Uterus (tissue), 2 donors: ENCODE results near the gene RC3H1.

Experiments
- POLR2A ChIP-seq, 2 donors: fragments of 450-650 bp; IDR thresholded peaks; one replicate each; pipeline ENCODE4 v1.6.1; 2016; ENCODE audit warnings: antibody characterized with exemption in 2 of 2, mild to moderate bottlenecking in 1 of 2, moderate library complexity in 1 of 2
- TF ChIP-seq, protein P1 (sequence below), 4 experiments: fragments of 200-600 bp in 2 of 4; fragments of 450-650 bp in 2 of 4; sonication (generic) in 2 of 4; IDR thresholded peaks; one replicate each; pipeline ENCODE4 v1.5.1; 2016 to 2019; ENCODE audit warnings: antibody characterized with exemption in 4 of 4, mild to moderate bottlenecking in 2 of 4, moderate library complexity in 1 of 4

- no peak for TF ChIP-seq POLR2A (IDR thresholded peaks at IDR 0.05)
- TF ChIP-seq, protein P1, sequence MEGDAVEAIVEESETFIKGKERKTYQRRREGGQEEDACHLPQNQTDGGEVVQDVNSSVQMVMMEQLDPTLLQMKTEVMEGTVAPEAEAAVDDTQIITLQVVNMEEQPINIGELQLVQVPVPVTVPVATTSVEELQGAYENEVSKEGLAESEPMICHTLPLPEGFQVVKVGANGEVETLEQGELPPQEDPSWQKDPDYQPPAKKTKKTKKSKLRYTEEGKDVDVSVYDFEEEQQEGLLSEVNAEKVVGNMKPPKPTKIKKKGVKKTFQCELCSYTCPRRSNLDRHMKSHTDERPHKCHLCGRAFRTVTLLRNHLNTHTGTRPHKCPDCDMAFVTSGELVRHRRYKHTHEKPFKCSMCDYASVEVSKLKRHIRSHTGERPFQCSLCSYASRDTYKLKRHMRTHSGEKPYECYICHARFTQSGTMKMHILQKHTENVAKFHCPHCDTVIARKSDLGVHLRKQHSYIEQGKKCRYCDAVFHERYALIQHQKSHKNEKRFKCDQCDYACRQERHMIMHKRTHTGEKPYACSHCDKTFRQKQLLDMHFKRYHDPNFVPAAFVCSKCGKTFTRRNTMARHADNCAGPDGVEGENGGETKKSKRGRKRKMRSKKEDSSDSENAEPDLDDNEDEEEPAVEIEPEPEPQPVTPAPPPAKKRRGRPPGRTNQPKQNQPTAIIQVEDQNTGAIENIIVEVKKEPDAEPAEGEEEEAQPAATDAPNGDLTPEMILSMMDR (IDR thresholded peaks at IDR 0.05), result no peak
Observed at GRCh38 chr1:174068000-174068399, 45.8 kb upstream of the RC3H1 start.
